Body of pancreas (tissue), 4 donors: Measurements from ENCODE around the gene ASAP2. TPM values are rescaled to one million over a fixed set of nuclear protein-coding genes. Genes with fewer than 3 reads are reported as not detected.

Experiments
- ATAC-seq: fragments of 150-250 bp; one replicate; pipeline ENCODE4 v1.9.1; 2016
- DNase-seq, 4 donors: peaks; one replicate each; pipeline ENCODE4 v3.0.0-alpha.2; 2019
- H3K27ac ChIP-seq, 4 donors: fragments of 200-600 bp; sonication (generic); 1 replicate in 3 of 4; 2 replicates in 1 of 4; pipeline versions ENCODE4 v1.5.1 to v1.6.1; 2016 to 2019; ENCODE audit warnings: mild to moderate bottlenecking in 1 of 4, mixed read lengths in 1 of 4, moderate library complexity in 1 of 4
- H3K27me3 ChIP-seq, 2 donors: fragments of 200-600 bp; sonication (generic); one replicate each; pipeline ENCODE4 v1.6.0; 2016; ENCODE audit warnings: mild to moderate bottlenecking in 1 of 2
- H3K36me3 ChIP-seq, 2 donors: fragments of 200-600 bp; sonication (generic); replicated peaks in 1 of 2; 2 replicates each; pipeline ENCODE4 v1.5.1; 2016; ENCODE audit warnings: low read depth in 2 of 2; ENCODE audit not compliant: insufficient read depth in 1 of 2
- H3K4me1 ChIP-seq: fragments of 200-600 bp; sonication (generic); one replicate; pipeline ENCODE4 v1.6.0; 2016
- H3K4me3 ChIP-seq, 2 donors: fragments of 200-600 bp; sonication (generic); 1 replicate in 1 of 2; 2 replicates in 1 of 2; pipeline ENCODE4 v1.5.1; 2016 to 2019
- H3K9me3 ChIP-seq, 3 donors: fragments of 200-600 bp; sonication (generic); 1 replicate in 2 of 3; 2 replicates in 1 of 3; pipeline ENCODE4 v1.5.1; 2016
- CTCF ChIP-seq, 7 experiments: fragments of 450-650 bp in 4 of 7; fragments of 200-600 bp in 3 of 7; sonication (generic) in 3 of 7; IDR thresholded peaks; one replicate each; pipeline ENCODE4 v1.5.1; 2016 to 2019; ENCODE audit warnings: antibody characterized with exemption in 7 of 7
- POLR2A ChIP-seq, 3 donors: fragments of 450-650 bp; IDR thresholded peaks; one replicate each; pipeline ENCODE4 v1.6.1; 2016; ENCODE audit warnings: antibody characterized with exemption in 3 of 3, mild to moderate bottlenecking in 2 of 3
- WGBS, 2 donors: methylation state at CpG; one replicate each; pipeline ENCODE4 v1.1.5; 2017; 5-methylcytosine and 5-hydroxymethylcytosine counted together
- intact Hi-C: fragments of 100-400 bp; cut with DNase I; formaldehyde crosslinking; loops from one replicate; pipeline ENCODE4 v1.15.1; 2023
- total RNA-seq, 2 donors: library from RNA; depleted of rRNA; stranded (reverse); fragments of >200 nt; gene quantifications; one replicate each; pipeline ENCODE4 v1.1.0, GENCODE V29; 2016

ASAP2 gene
- total RNA-seq, 2 donors from 2014 or later: 12.5 to 23.7 TPM

- Histone ChIP-seq H3K27me3 (no peaks in the 10 kb centered on the region), H3K4me3 (no peak overlapping the region), H3K4me1 (no peaks in the 10 kb centered on the region), H3K27ac (no peak overlapping the region), H3K9me3 (no peaks in the 10 kb centered on the region), H3K36me3 (peaks cover 0 to 2% of the 10 kb centered on the region in 2 donors)
- intact Hi-C loops: no loop called here
- ATAC-seq: no peak
- DNase-seq: no peak
- WGBS, 2 donors: 84 to 94% methylated on average over 11 of the region's 11 CpGs
- TF ChIP-seq POLR2A (IDR thresholded peaks at IDR 0.05) (no peak), CTCF (IDR thresholded peaks at IDR 0.05) (no peak)
These were observed 164.1 kb downstream of the ASAP2 start for GRCh38 chr2:9370746-9371145.

GRCh38 chr2:9373047-9373446, 166.4 kb downstream of the ASAP2 start:
- no peak for DNase-seq
- no peaks in the 10 kb centered on the region for H3K27me3 ChIP-seq
- WGBS, 2 donors: 85 to 95% methylated on average over 3 to 17 of the region's 17 CpGs
- H3K9me3 ChIP-seq: no peaks in the 10 kb centered on the region
- intact Hi-C loops: no loop called here
- no peak overlapping the region for H3K27ac ChIP-seq
- ATAC-seq: no peak
- H3K4me1 ChIP-seq: no peaks in the 10 kb centered on the region
- no peak overlapping the region for H3K4me3 ChIP-seq
- no peaks in the 10 kb centered on the region for H3K36me3 ChIP-seq
- TF ChIP-seq POLR2A (IDR thresholded peaks at IDR 0.05) (no peak), CTCF (IDR thresholded peaks at IDR 0.05) (no peak)

- H3K9me3 ChIP-seq: no peaks in the 10 kb centered on the region
- ATAC-seq (no peak), DNase-seq (no peak)
- H3K4me3 ChIP-seq: no peak overlapping the region
- no peaks in the 10 kb centered on the region for H3K36me3 ChIP-seq
- TF ChIP-seq CTCF (IDR thresholded peaks at IDR 0.05) (no peak), POLR2A (IDR thresholded peaks at IDR 0.05) (no peak)
- 77 to 84% methylated on average over 5 to 6 of the region's 6 CpGs for WGBS, 2 donors
- H3K4me1 ChIP-seq: no peaks in the 10 kb centered on the region
- intact Hi-C loops: no loop called here
- no peaks in the 10 kb centered on the region for H3K27me3 ChIP-seq
- H3K27ac ChIP-seq: no peak overlapping the region
These were observed 166.9 kb downstream of the ASAP2 start for GRCh38 chr2:9373476-9373875.

- DNase-seq: no peak
- intact Hi-C loops: no loop called here
- Histone ChIP-seq H3K4me1 (no peaks in the 10 kb centered on the region), H3K4me3 (no peak overlapping the region), H3K36me3 (peaks cover 0 to 2% of the 10 kb centered on the region in 2 donors), H3K27me3 (no peaks in the 10 kb centered on the region), H3K9me3 (no peaks in the 10 kb centered on the region), H3K27ac (no peak overlapping the region)
- ATAC-seq: no peak
- TF ChIP-seq POLR2A (IDR thresholded peaks at IDR 0.05) (no peak), CTCF (IDR thresholded peaks at IDR 0.05) (no peak)
- 91 to 95% methylated on average over 18 of the region's 18 CpGs for WGBS, 2 donors
These were observed 167.6 kb downstream of the ASAP2 start for GRCh38 chr2:9374071-9374730.

GRCh38 chr2:9375857-9376428, 169.3 kb downstream of the ASAP2 start:
- no peak for ATAC-seq
- intact Hi-C loops: no loop called here
- whole genome bisulfite sequencing, 2 donors: 60 to 100% methylated on average over 1 to 4 of the region's 4 CpGs
- no peaks in the 10 kb centered on the region for H3K4me1 ChIP-seq
- no peaks in the 10 kb centered on the region for H3K27me3 ChIP-seq
- TF ChIP-seq POLR2A (IDR thresholded peaks at IDR 0.05): no peak
- TF ChIP-seq CTCF (IDR thresholded peaks at IDR 0.05): no peak
- no peak overlapping the region for H3K4me3 ChIP-seq
- no peak overlapping the region for H3K27ac ChIP-seq
- DNase-seq: no peak
- peaks cover 0 to 2% of the 10 kb centered on the region in 2 donors for H3K36me3 ChIP-seq
- no peaks in the 10 kb centered on the region for H3K9me3 ChIP-seq
